Stomach (tissue), 9 donors: ENCODE data around the gene MYLK3. TPM values are rescaled to one million over a fixed set of nuclear protein-coding genes. Genes with fewer than 3 reads are reported as not detected.

Source experiments
- DNase-seq, 2 donors: peaks; one replicate each; pipeline versions ENCODE4 v3.0.0 to v3.0.0-alpha.2; 2013 to 2019
- H3K27ac ChIP-seq, 5 donors: fragments of 200-600 bp in 4 of 5; sonication (generic) in 4 of 5; one replicate each; pipeline ENCODE4 v1.5.1; 2013 to 2019; ENCODE audit warnings: mild to moderate bottlenecking in 1 of 5, moderate library complexity in 1 of 5
- H3K27me3 ChIP-seq, 3 donors: fragments of 200-600 bp; sonication (generic); one replicate each; pipeline ENCODE4 v1.5.1; 2017 to 2019; ENCODE audit warnings: mixed run types in 1 of 3
- H3K36me3 ChIP-seq, 4 donors: fragments of 200-600 bp; sonication (generic); 1 replicate in 3 of 4; 2 replicates in 1 of 4; pipeline ENCODE4 v1.5.1; 2016 to 2019
- H3K4me1 ChIP-seq, 4 donors: fragments of 200-600 bp; sonication (generic); one replicate each; pipeline ENCODE4 v1.5.1; 2016 to 2019
- H3K4me3 ChIP-seq, 4 donors: fragments of 200-600 bp; sonication (generic) in 3 of 4; one replicate each; pipeline ENCODE4 v1.5.1; 2016 to 2019; ENCODE audit warnings: mild to moderate bottlenecking in 1 of 4
- H3K9me3 ChIP-seq, 4 donors: fragments of 200-600 bp; sonication (generic); one replicate each; pipeline ENCODE4 v1.5.1; 2016 to 2019
- CTCF ChIP-seq, 7 experiments: fragments of 450-650 bp in 4 of 7; fragments of 200-600 bp in 3 of 7; sonication (generic) in 3 of 7; IDR thresholded peaks; one replicate each; pipeline ENCODE4 v1.5.1; 2016 to 2019; ENCODE audit warnings: antibody characterized with exemption in 7 of 7, control low read depth in 2 of 7, mild to moderate bottlenecking in 1 of 7
- EP300 ChIP-seq: sonication (generic); formaldehyde crosslinking; IDR thresholded peaks from one replicate; pipeline ENCODE4 v1.6.1; 2017; ENCODE audit warnings: antibody characterized with exemption
- POLR2A ChIP-seq, 4 donors: fragments of 450-650 bp; IDR thresholded peaks; one replicate each; pipeline ENCODE4 v1.6.1; 2016; ENCODE audit warnings: antibody characterized with exemption in 4 of 4, control low read depth in 2 of 4, mild to moderate bottlenecking in 1 of 4, moderate library complexity in 1 of 4
- POLR2AphosphoS5 ChIP-seq, 3 donors: sonication (generic); formaldehyde crosslinking; IDR thresholded peaks; one replicate each; pipeline ENCODE4 v1.6.1; 2016; ENCODE audit warnings: antibody characterized with exemption in 3 of 3
- WGBS, 5 donors: extraction: QIAGEN DNeasy Blood & Tissue Kit in 3 of 5; methylation state at CpG; one replicate each; pipeline versions ENCODE4 v1.1.5 to v1.1.7; 2013 to 2018; 5-methylcytosine and 5-hydroxymethylcytosine counted together
- intact Hi-C: fragments of 100-400 bp; cut with DNase I; formaldehyde crosslinking; loops from one replicate; pipeline ENCODE4 v1.15.1; 2023; ENCODE audit warnings: low total_unique reads
- polyA plus RNA-seq, 3 donors: library from polyadenylated mRNA; stranded (reverse); fragments of 200-250 nt; gene quantifications; one replicate each; pipeline ENCODE4 v1.2.3, GENCODE V29; 2013
- total RNA-seq, 5 donors: library from RNA; depleted of rRNA; stranded (reverse); fragments of >200 nt; gene quantifications; one replicate each; pipeline versions ENCODE4 v1.1.0 to v1.2.3, GENCODE V29; 2014 to 2016
- donor health status: healthy with polysubstance abuse.
- donor health status: Bipolar disorder and iron deficiency.
- donor health status: healthy.

MYLK3 gene
- total and polyA plus RNA-seq, 8 donors, result 0.05 to 0.46 (median 0.12) TPM; not detected in 4

GRCh38 chr16:46728806-46729205, 19.3 kb downstream of the MYLK3 start:
- DNase-seq, result no peak
- 73 to 85% (median 83%) methylated on average over 12 to 14 of the region's 14 CpGs for WGBS, 5 donors
- intact Hi-C loops, result no loop called here
- H3K4me1 ChIP-seq, result no peaks in the 10 kb centered on the region
- H3K27ac ChIP-seq, result no peak overlapping the region
- peaks cover 0 to 11% (median 0%) of the 10 kb centered on the region in 4 donors for H3K9me3 ChIP-seq
- TF ChIP-seq POLR2AphosphoS5 (IDR thresholded peaks at IDR 0.05), result no peak
- no peak for TF ChIP-seq EP300
- TF ChIP-seq CTCF (IDR thresholded peaks at IDR 0.05), result no peak
- no peak for TF ChIP-seq POLR2A (IDR thresholded peaks at IDR 0.05)
- no peaks in the 10 kb centered on the region for H3K27me3 ChIP-seq
- H3K36me3 ChIP-seq, result no peaks in the 10 kb centered on the region
- no peak overlapping the region for H3K4me3 ChIP-seq

- H3K4me3 ChIP-seq, result no peak overlapping the region
- TF ChIP-seq POLR2A (IDR thresholded peaks at IDR 0.05), result no peak
- TF ChIP-seq EP300, result no peak
- no peak for TF ChIP-seq CTCF (IDR thresholded peaks at IDR 0.05)
- no peak for TF ChIP-seq POLR2AphosphoS5 (IDR thresholded peaks at IDR 0.05)
- no peaks in the 10 kb centered on the region for H3K36me3 ChIP-seq
- DNase-seq, result no peak
- no peaks in the 10 kb centered on the region for H3K4me1 ChIP-seq
- peaks cover 0 to 11% (median 0%) of the 10 kb centered on the region in 4 donors for H3K9me3 ChIP-seq
- intact Hi-C loops, result no loop called here
- 84 to 94% (median 92%) methylated on average over 9 of the region's 9 CpGs for WGBS, 5 donors
- no peak overlapping the region for H3K27ac ChIP-seq
- H3K27me3 ChIP-seq, result no peaks in the 10 kb centered on the region
Observed at GRCh38 chr16:46727630-46728029, 20.5 kb downstream of the MYLK3 start.

GRCh38 chr16:46727184-46727583, 21.0 kb downstream of the MYLK3 start:
- Histone ChIP-seq H3K4me1 (no peaks in the 10 kb centered on the region), H3K4me3 (no peak overlapping the region), H3K36me3 (no peaks in the 10 kb centered on the region), H3K9me3 (peaks cover 0 to 11% (median 0%) of the 10 kb centered on the region in 4 donors), H3K27me3 (no peaks in the 10 kb centered on the region), H3K27ac (no peak overlapping the region)
- WGBS, 5 donors, result 84 to 96% (median 90%) methylated on average over 3 to 7 of the region's 7 CpGs
- TF ChIP-seq CTCF (IDR thresholded peaks at IDR 0.05) (no peak), EP300 (no peak), POLR2AphosphoS5 (IDR thresholded peaks at IDR 0.05) (no peak)
- DNase-seq, result no peak
- intact Hi-C loops, result no loop called here

GRCh38 chr16:46721885-46722284, 26.3 kb downstream of the MYLK3 start:
- intact Hi-C loops, result no loop called here

More at GRCh38 chr16:46721885-46722284, 26.3 kb downstream of the MYLK3 start:
- Histone ChIP-seq H3K27me3 (no peaks in the 10 kb centered on the region), H3K36me3 (no peaks in the 10 kb centered on the region), H3K9me3 (peaks cover 0 to 11% (median 0%) of the 10 kb centered on the region in 4 donors), H3K4me1 (no peaks in the 10 kb centered on the region), H3K4me3 (no peak overlapping the region), H3K27ac (no peak overlapping the region)
- no peak for TF ChIP-seq CTCF (IDR thresholded peaks at IDR 0.05)
- no peak for TF ChIP-seq POLR2AphosphoS5 (IDR thresholded peaks at IDR 0.05)
- no peak for TF ChIP-seq EP300
- no peak for TF ChIP-seq POLR2A (IDR thresholded peaks at IDR 0.05)
- WGBS, 5 donors, result 77 to 88% (median 84%) methylated on average over 4 of the region's 4 CpGs
- DNase-seq, result no peak
